Panc1 (cell line): ENCODE data around the gene PPM1H. TPM values are rescaled to one million over a fixed set of nuclear protein-coding genes. Genes with fewer than 3 reads are reported as not detected.

Source experiments
- ATAC-seq: fragments of 200-7000 bp; cut with Tn5 transposase; 2 replicates; pipeline ENCODE4 v1.9.1; 2020; ENCODE audit warnings: mild to moderate bottlenecking, moderate library complexity
- BruUV-seq: library from RNA; stranded (reverse); fragments of 400-500 nt; replicated peaks from 2 replicates; lab custom pipeline; 2021; lab: Mats Ljungman, UMichigan
- CTCF ChIA-PET: fragments of 300-600 bp; sonication (Branson Sonifier 250); formaldehyde crosslinking; loops from one replicate; lab custom pipeline; 2022; ENCODE audit warnings: antibody characterized with exemption; lab: Charles Lee
- POLR2A ChIA-PET: fragments of 300-600 bp; sonication (Branson Sonifier 250); formaldehyde crosslinking; loops from one replicate; lab custom pipeline; 2022; ENCODE audit warnings: antibody characterized with exemption; lab: Charles Lee
- DNase-seq: peaks from one replicate; pipeline ENCODE4 v3.0.0-alpha.2; 2010; ENCODE audit warnings: low read depth, low spot score
- H3K27ac ChIP-seq: 2 replicates; pipeline ENCODE4 v1.5.1; 2011; ENCODE audit warnings: mild to moderate bottlenecking, low read length, inconsistent platforms
- H3K27me3 ChIP-seq: fragments of 200-500 bp; sonication (Bioruptor generic); 2 replicates; pipeline ENCODE4 v1.6.0; 2014; ENCODE audit warnings: low read length, inconsistent platforms; ENCODE audit not compliant: control insufficient read depth, insufficient read depth
- H3K36me3 ChIP-seq: fragments of 200-500 bp; sonication (Bioruptor generic); 2 replicates; pipeline ENCODE4 v1.5.1; 2014; ENCODE audit warnings: inconsistent platforms, mild to moderate bottlenecking, low read length, moderate library complexity; ENCODE audit not compliant: control insufficient read depth, insufficient read depth
- H3K4me1 ChIP-seq: 2 replicates; pipeline ENCODE4 v1.5.1; 2011; ENCODE audit warnings: inconsistent platforms, mild to moderate bottlenecking, low read length, moderate library complexity; ENCODE audit not compliant: control insufficient read depth, insufficient read depth
- H3K4me3 ChIP-seq, 2 experiments: 2 replicates each; pipeline ENCODE4 v1.5.1; 2011 to 2012; ENCODE audit warnings: low read depth in 2 of 2, low read length in 2 of 2, mild to moderate bottlenecking in 2 of 2, inconsistent platforms in 1 of 2, moderate library complexity in 1 of 2
- H3K9me3 ChIP-seq: fragments of 200-500 bp; sonication (Bioruptor generic); 2 replicates; pipeline ENCODE4 v1.5.1; 2014; ENCODE audit warnings: low read depth, mild to moderate bottlenecking, inconsistent platforms, low read length, moderate library complexity; ENCODE audit not compliant: control insufficient read depth, insufficient read depth
- POLR2AphosphoS5 ChIP-seq: IDR thresholded peaks from 2 replicates; pipeline ENCODE4 v1.6.1; 2012; ENCODE audit warnings: mild to moderate bottlenecking, low read depth, low read length, moderate library complexity
- SIN3A ChIP-seq: IDR thresholded peaks from 2 replicates; pipeline ENCODE4 v1.6.1; 2012; ENCODE audit warnings: low read depth, mild to moderate bottlenecking, low read length, moderate library complexity, borderline replicate concordance; ENCODE audit not compliant: insufficient read depth
- TCF7L2 ChIP-seq: IDR thresholded peaks from 2 replicates; pipeline ENCODE4 v1.6.1; 2011; ENCODE audit warnings: mild to moderate bottlenecking, low read depth, low read length, inconsistent platforms
- in situ Hi-C: cut with HindIII; loops from 2 replicates; pipeline ENCODE4 v1.10.0; 2016; ENCODE audit warnings: low sequenced_read_pairs, low pct_unique_long_range_greater_than_20kb
- intact Hi-C: fragments of 100-400 bp; cut with micrococcal nuclease; formaldehyde crosslinking; loops from one replicate; pipeline ENCODE4 v1.10.0; 2022; ENCODE audit not compliant: unreplicated experiment
- total RNA-seq: library from RNA; stranded (reverse); gene quantifications from one replicate; pipeline ENCODE4 v1.2.1, GENCODE V29; 2021; ENCODE audit not compliant: unreplicated experiment
- TF ChIP-seq, protein P1 (sequence below), 2 experiments: IDR thresholded peaks; 2 replicates each; pipeline ENCODE4 v1.6.1; 2011 to 2012; ENCODE audit warnings: low read depth in 2 of 2, control low read depth in 1 of 2, low read length in 1 of 2, mild to moderate bottlenecking in 1 of 2, moderate library complexity in 1 of 2; ENCODE audit not compliant: insufficient read depth in 1 of 2
- TF ChIP-seq, protein P2 (sequence below): fragments of 450-650 bp; IDR thresholded peaks from 2 replicates; pipeline ENCODE4 v1.5.1; 2017; ENCODE audit warnings: mild to moderate bottlenecking

Gene PPM1H
- total RNA-seq, 1 experiment from 2014 or later, result 22.9 TPM

DNA sequence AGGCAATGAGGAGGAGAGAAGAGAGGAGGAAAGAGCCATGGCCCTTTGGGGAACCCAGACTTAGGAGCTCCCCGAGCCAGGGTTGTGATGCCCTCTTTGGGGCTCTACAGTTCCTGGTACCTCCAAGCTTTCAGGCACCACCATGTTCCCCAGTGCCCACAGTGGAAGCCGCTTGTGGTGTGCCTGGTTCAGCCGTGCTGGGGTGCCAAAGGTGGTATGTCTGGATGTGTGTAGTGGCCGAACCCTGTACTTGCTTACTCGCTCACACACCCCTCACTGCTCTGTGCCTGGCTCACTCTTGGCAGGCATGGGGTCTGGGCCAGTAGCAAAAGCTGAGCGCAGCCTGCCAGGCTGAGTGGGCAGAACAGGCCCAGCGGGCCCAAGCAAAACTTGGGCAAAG, 257.6 kb downstream of the PPM1H start:
- Histone ChIP-seq H3K4me3 (no peak overlapping the region), H3K27ac (no peak overlapping the region), H3K9me3 (no peaks in the 10 kb centered on the region), H3K27me3 (no peaks in the 10 kb centered on the region), H3K36me3 (no peaks in the 10 kb centered on the region), H3K4me1 (no peaks in the 10 kb centered on the region)
- intact Hi-C loops (no loop called here), in situ Hi-C loops (no loop called here)
- ChIA-PET POLR2A (interaction anchor here (0.6 kb wide), 1 partner anchor 16 kb away, joined by 4 read pairs; no protein-coding TSS in a partner anchor), CTCF (no interaction called here)
- BruUV-seq, result no TSS peak
- ATAC-seq, result no peak
- DNase-seq, result no peak
- TF ChIP-seq POLR2AphosphoS5, result no peak
- TF ChIP-seq, protein P1, sequence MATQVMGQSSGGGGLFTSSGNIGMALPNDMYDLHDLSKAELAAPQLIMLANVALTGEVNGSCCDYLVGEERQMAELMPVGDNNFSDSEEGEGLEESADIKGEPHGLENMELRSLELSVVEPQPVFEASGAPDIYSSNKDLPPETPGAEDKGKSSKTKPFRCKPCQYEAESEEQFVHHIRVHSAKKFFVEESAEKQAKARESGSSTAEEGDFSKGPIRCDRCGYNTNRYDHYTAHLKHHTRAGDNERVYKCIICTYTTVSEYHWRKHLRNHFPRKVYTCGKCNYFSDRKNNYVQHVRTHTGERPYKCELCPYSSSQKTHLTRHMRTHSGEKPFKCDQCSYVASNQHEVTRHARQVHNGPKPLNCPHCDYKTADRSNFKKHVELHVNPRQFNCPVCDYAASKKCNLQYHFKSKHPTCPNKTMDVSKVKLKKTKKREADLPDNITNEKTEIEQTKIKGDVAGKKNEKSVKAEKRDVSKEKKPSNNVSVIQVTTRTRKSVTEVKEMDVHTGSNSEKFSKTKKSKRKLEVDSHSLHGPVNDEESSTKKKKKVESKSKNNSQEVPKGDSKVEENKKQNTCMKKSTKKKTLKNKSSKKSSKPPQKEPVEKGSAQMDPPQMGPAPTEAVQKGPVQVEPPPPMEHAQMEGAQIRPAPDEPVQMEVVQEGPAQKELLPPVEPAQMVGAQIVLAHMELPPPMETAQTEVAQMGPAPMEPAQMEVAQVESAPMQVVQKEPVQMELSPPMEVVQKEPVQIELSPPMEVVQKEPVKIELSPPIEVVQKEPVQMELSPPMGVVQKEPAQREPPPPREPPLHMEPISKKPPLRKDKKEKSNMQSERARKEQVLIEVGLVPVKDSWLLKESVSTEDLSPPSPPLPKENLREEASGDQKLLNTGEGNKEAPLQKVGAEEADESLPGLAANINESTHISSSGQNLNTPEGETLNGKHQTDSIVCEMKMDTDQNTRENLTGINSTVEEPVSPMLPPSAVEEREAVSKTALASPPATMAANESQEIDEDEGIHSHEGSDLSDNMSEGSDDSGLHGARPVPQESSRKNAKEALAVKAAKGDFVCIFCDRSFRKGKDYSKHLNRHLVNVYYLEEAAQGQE (IDR thresholded peaks at IDR 0.05; ENCODE audit: insufficient read depth in 1 of 2, low read depth in 2 of 2, low read length in 1 of 2), result no peak
- TF ChIP-seq, protein P2, sequence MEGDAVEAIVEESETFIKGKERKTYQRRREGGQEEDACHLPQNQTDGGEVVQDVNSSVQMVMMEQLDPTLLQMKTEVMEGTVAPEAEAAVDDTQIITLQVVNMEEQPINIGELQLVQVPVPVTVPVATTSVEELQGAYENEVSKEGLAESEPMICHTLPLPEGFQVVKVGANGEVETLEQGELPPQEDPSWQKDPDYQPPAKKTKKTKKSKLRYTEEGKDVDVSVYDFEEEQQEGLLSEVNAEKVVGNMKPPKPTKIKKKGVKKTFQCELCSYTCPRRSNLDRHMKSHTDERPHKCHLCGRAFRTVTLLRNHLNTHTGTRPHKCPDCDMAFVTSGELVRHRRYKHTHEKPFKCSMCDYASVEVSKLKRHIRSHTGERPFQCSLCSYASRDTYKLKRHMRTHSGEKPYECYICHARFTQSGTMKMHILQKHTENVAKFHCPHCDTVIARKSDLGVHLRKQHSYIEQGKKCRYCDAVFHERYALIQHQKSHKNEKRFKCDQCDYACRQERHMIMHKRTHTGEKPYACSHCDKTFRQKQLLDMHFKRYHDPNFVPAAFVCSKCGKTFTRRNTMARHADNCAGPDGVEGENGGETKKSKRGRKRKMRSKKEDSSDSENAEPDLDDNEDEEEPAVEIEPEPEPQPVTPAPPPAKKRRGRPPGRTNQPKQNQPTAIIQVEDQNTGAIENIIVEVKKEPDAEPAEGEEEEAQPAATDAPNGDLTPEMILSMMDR, result no peak
- TF ChIP-seq SIN3A, result no peak
- TF ChIP-seq TCF7L2, result no peak

DNA sequence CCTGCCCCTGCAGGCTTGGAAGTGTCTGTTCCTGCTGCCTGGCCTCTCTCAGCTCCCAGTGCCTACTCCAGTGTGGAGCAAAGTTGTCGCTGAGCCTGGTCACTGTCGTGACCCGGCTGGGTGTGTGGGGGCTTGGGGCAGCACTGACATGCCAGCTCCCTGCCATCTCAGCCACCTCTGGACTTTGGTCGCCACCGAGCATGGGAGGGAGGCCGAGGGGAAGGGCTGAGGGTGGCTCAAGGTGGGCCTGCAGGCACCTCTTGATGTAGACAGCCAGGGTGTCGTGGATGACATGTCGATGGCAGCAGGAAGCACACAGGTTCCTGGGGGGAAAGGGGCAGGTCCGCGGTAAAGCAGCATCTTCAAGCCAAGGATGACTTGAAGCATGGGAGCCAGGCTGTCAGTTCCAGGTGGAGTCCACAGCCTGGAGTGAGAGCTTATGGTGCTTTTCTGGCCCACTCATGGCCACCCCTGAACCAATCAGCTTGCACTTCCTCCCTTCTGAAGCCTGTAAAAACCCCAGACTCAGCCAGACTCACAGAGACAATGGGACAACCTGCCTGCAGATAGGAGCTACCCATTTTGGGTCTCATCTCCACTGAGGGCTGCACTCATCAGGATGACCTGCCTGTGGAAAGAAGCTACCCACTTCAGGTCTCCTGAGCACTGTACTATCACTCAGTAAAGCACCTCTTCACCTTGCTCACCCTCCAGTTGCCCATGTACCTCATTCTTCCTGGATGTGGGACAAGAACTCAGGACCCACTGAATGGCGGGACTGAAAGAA, 258.2 kb downstream of the PPM1H start:
- TF ChIP-seq TCF7L2 (no peak), POLR2AphosphoS5 (no peak), SIN3A (no peak)
- TF ChIP-seq, protein P1 (IDR thresholded peaks at IDR 0.05; ENCODE audit: insufficient read depth in 1 of 2, low read depth in 2 of 2, low read length in 1 of 2), result no peak
- TF ChIP-seq, protein P2, result no peak
- Histone ChIP-seq H3K27ac (no peak overlapping the region), H3K36me3 (no peaks in the 10 kb centered on the region), H3K9me3 (no peaks in the 10 kb centered on the region), H3K4me1 (no peaks in the 10 kb centered on the region), H3K27me3 (no peaks in the 10 kb centered on the region), H3K4me3 (no peak overlapping the region)
- POLR2A ChIA-PET, result no interaction called here
- ATAC-seq (no peak), DNase-seq (no peak)
- in situ Hi-C loops, result no loop called here
- intact Hi-C loops, result no loop called here
- CTCF ChIA-PET, result no interaction called here
- BruUV-seq, result no TSS peak
